ENCODE data around the gene TMED7.

TMED7 gene

DNA sequence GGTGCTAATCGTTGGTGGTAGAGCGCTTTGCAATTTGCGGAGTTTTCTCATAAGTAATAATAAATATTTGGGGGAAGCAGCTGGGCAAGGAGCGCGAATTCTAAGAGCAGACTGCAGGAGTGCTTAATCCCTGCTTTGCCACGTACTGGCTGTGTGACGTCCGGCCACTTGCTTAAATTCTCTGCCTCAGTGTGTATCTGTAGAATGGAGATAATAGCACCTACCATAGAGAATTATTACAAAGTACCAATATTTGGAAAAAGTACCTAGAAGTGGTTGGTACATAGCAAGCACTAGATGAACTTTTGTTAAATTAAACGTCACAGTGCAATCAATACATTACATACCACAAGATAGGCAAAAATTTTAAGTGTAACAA lies 598 bp upstream of the TMED7 start:
- no peak for DNase-seq

DNA sequence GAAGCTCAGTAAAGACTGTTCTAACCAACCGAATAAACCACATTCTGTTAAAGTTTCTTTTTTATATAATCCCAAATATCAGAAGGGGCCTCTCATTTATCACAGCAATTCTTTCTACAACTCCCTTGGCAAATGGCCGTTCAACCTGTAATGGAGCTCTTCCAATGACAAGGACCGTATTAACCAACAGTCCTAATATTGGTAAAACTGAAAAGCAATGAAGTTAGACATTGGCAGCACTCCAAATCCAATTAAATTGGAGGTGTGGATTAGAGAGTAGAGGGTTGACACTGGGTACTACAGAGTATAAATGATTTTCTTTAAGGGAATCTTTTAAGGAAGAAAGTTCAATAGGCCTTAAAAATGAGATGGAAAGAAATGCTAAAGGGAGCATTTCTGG lies 842 bp downstream of the TMED7 start:
- DNase-seq: no peak

DNA sequence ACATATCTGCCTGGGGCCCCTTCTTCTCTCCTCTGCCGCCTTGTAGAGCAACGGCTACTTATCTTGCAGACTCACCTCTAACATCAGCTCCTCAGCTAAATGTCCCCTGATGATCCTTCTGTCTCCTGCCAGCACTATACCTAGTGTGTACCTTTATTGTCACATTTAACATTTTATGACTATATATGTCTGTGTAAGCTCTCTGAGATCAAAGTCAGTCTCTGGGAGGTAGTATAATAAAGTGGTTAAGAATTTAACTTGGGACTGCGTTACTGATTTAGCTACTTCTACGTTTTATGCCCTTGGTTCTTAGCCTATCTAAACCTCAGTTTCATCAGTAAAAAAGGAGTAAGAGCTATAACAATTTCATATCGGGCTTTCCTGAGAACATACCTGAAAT lies 2.2 kb downstream of the TMED7 start:
- DNase-seq: no peak

DNA sequence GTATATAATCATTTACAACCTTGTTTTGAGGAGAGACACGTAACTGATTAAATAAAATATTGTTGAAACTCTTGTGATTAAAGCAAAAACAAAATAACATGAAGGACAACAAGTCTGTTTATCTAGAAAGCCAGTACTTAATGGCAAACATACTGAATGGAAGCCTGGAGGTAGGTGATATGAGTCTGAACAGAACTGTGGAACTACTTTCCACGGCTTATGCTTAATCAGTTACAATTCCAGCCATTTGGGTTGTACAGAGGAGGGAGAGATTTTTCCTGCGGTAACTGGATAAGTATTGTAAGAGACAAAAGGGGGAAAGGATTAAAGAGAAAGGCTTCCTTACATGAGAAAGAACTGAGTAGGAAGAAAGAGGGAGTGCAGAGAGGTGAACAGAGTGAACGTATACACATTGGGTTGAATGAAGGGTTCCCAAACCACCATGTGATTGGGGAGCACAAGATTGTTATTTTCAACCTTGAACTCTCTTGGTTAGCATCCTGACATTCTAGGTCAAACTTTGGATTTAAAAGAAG lies 4.4 kb downstream of the TMED7 start:
- no peak for DNase-seq

DNA sequence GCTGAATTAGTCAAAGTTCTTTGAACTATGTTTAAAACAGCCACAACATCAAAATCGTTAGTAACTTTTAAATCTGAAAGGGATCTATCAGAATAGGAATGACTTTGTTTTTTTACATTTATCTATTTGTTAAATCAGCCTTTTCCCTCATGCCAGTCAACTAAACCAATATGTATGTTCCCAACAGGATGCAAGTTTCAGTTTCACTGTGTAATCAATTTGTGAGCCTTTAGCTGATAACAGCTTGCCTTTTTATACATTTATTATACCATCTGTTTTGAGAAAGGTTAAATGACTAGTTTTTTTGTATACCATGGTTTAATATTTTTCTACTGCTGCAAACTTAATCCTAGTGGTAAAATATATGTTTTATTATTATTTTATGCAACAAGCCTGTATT lies 8.9 kb downstream of the TMED7 start:
- no peak for DNase-seq

DNA sequence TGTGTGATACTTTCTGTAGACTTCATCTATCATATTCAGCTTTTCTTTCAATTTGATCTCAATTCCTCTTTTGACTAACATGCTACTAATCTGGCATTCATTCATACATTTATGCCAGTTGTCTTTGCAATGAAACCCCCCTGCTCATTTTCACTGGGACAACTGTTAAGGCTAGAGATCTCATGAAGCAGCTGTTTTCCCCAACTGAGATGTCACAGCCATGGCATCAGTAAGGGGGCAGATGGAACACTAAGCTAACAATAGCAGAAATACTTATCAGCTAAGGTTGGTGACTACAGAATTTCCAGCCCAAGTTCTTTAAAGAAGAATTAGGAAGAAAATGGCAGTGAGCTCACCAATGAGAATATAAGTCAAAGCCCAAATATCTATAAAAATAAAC lies 9.4 kb downstream of the TMED7 start:
- no peak for DNase-seq

DNA sequence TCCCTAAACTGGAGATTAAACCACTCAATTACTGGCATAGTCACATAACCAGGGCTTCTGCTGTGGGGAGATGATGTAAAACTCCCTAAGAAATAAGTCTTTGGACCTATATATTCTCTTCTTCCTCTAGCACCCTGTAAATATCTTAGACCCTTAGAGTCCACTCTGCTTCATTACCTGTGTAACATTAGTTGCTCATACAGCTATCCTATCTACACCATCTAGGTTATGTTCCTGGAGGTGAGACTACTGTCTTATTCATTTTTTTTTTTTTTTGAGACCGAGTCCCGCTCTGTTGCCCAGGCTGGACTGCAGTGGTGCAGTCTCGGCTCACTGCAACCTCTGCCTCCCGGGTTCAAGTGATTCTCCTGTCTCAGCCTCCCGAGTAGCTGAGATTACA lies 14.0 kb downstream of the TMED7 start:
- no peak for DNase-seq

DNA sequence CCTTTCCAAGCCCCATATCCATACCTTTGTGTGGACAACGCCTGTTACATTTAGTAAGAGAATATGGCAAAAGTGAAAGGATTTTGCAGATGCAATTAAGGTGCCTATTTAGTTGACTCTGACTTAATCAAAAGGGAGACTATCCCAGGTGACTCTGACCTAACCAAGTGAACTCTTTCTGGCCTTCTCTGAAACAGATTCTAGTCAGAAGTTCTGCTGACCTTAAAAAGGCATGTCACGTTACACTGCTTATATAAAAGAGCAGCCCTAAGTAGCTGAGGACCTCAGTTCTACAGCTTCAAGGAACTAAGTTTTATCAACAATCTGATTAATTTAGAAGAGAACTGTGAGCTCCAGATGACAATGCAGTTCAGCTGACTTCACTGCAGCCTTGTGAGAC lies 17.9 kb downstream of the TMED7 start:
- DNase-seq: no peak

DNA sequence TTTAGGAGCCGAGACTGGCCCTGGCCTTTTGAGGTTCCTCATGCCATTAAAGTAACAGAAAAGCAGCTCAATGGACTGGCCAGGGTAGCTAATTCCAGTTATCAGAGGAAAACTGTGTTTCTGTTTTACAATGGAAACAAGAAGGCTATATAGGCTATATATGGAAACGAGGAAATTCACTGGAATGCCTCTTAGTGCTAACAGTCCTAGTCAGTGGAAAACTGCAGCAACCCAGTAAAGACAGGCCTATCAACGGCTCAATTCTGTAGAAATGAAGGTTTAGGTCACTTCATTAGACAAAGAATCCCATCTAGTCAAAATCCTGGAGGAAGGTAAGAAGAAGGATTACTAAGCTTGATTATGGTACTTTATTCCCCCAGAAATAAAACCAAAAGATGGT lies 20.4 kb downstream of the TMED7 start:
- no peak for DNase-seq

DNA sequence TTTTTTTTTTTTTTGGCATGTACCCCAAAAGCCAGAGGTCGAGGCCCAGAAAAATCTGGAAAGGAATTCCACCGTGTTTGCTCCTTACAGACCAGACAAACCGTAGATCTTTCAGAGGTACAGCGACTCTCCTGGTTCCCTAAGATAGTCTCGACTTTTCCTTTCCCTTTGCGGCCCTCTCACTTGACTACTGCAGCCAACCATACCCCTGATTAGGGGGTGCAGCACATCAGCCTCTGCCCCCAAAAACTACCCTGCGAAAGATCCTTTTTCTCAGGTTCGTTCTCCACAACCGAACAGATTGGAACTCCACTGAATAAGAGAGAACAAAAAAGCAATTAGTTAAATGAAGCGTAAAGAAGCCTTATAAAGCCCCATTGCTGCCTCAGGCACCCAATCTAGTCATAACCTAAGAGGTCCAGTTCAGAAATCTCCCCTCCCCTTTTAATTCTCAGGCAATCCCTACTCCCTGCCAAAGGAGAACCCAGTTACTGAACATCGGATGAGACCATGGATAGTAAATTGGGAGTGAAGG lies 23.2 kb downstream of the TMED7 start:
- peak; percentile 26 to 44 for DNase-seq

DNA sequence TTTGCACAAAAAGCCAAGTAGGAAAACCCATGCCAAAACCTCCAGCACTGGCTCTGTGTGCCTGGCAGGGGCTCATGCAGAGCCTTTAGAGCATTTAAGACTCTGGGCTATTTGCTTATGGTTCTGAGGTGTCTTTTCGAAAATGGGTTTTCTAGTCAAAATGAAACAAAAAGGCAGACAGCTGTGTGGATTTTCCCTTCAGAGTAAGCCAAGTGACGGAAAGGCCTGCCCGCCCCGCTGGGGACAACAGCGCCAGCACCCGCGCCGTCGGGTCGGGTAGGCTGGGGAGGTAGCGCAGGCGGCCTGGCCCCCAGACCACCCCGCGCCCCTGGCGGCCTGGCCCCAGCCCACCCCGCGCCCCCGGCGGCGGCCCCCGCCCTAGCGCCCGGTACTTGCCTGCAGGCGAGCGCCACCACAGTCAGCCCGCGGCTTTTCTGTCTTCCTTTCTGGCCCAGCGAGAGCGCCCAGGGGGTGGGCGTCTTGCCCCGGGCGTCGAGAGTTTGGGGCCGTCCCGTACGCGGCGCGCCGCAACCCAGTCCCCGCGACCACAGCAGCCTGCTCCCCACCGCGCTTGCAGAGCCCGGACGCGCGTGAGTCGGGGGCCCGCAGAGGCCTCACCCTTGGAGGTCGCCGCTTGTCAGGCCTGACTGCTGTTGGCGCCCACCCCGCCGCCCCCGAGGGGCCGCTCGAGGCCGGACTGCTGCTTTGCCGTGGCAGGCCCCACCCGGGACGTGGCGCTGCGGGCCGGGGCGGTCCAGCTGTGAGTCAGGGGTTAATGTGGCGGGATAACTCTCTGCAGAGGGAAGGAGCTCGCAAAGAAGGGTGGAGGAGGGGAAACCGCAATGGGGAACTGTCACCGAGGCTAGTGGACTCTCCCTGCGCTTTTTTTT lies 23.9 kb downstream of the TMED7 start, which contains the start of gene TICAM2:
TICAM2 (minus strand) TSS at position 779 of the 890 bp plus-strand sequence. CDS start 21,223 bp downstream, outside the sequence.
- peak in 1 of 2 experiments; percentile 35 for DNase-seq

DNA sequence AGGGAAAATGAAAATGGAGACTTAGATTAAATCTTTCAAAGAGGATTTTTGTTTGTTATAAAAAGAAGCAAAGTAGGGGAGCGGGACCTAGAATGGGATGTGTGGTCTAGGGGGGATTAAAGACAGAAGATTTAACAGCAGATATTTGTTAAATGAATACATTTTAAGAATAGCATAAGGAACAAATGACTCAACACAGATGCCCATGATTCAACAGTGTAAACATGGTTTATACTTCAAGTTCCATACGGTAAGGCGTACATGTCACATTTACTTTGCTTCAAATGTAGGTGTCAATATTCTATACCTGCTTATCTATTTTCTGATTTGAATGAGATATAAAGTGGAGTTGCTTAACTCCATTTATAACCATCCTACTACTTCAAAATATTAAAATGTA lies 25.1 kb downstream of the TMED7 start:
- no peak for DNase-seq

DNA sequence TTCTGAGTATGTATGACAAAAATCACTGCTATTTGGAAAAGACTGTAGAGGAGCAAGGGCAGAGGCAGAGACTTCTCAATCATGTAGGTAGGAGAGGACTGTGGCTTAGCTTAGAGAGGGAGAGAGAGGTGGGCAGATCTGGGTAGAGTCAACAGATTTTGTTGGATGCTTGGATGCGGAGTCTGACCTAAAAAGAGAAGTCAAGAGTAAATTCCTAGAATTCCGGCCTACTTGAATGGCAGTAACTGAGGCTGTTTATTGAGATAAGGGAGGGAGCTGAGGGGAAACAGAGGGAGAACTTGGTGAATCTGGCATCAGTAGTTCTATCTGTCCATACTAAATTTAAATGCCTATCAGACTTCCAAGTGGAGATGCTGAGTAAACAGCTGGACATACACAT lies 25.9 kb downstream of the TMED7 start:
- no peak for DNase-seq

DNA sequence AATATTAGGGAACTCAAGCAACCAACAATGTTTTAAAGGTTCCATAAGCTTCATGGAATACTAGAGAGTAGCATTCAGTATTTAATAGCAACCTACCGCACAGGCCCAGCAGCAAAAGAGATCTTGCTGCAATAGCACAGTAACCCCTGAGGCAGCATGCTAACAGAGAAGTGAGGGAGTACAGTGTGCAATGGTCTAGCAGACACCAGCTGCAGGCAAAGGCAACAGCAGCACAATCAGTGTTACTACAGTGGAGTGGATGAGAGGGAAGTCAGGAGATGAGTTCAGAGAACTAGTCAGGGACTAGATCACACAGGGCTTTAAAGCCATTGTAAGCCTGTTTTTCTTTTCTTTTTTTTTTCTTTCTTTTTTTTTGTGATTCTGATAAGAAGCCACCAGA lies 26.3 kb downstream of the TMED7 start:
- no peak for DNase-seq

DNA sequence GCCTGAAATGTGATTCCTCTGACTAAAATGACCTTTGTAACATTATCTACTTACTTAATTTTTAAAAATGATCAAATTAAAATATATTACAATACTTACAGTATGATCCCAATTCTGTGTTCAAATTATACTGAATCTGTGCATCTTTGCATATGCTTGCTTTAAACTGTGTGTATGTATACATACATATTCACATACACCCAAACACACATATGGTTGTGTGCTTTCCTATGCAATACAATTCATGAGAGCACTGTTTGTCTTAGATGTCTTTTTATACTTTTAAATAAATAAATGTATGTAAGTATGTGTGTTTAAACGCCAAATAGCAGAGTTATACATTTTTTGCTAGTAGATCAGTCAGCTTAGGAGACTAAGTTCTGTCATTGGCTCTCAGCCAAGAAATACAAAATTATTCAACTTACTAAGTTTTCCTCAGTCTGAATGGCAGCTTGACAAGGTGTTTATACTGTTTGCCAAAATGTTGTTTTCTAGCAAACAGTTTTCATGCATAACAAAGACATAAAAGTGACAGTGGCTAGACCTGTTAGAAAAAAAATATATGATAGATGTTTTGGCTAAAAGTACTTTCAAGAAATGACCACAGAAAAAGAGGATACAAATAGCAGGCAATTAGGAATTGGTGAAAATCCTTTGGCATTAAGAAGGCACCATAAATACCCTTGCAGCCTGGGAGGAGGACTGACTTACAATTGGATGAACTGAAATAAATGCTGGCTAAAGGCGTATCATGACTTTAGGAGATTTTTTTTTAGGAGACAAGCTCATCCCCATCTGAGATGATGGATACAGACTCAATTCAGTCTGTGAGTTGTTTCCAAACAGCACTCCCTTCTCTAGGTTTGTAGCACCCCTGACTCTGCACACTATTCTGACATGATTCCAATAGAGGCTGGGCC lies 31.4 kb downstream of the TMED7 start:
- DNase-seq: no peak

DNA sequence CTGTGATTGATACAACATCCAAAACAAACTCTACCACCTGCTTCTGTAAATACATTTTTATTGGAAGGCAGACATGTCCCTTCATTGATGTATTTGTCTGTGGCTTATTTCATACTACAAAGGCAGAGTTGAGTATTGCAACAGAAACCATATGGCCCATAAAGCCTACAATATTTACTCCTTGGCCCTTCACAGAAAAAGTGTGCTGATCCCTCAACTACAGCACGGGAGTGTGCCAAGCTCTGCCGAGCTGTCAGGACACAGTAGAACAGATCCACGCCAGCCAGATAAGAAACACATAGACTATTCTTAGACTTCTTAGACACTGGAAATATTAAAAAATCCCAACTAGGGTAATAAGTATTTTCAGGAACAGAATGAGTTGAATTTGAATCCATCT lies 36.8 kb downstream of the TMED7 start:
- no peak for DNase-seq

DNA sequence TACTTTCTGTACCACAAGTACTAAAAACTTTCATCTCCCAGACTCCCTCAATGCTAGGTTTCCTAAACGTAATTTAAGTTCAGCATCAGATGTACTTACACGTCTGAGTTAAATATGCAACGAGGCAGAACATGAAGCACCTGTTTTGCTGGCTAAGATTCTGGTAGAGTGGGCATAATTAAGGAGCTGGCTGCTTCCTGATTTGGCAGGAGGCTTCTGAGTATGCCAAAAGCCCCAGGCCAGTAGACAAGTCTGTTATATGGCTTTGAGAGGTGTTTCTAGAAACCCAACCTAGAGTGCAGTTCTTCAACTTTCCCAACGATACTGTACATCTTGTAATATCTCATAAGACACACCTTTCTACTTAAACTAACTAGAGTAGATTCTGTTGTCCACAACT lies 37.2 kb downstream of the TMED7 start:
- no peak for DNase-seq

DNA sequence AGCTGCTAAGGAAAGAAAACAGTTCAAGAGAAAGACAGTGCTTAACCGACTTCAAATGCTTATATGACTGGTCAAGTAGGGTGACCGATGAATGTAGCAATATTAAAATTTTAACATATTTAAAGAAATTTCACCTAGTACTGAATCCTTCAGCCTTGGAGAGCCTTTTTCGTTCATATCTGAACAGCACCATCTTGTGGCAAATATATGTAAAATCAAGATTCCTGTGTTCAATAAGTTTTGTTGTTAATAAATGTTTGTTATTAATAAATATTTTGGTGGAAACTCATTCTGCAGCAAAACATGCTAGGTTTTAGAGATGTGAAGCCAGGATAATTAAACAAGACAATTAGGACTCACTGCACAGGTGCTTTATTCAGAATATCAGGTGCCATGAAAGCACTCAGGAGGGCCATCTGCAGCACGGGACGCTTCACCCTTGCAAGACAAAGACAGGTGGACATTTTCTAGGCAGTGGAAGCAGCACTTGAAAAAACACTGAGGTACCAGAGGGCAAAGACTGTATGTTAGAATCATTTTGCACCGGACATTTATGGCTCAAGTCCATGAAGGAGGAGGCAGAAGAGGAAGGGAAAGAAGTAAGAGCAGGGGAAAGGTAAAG lies 39.2 kb downstream of the TMED7 start:
- DNase-seq: peak in 1 of 2 experiments; percentile 8

DNA sequence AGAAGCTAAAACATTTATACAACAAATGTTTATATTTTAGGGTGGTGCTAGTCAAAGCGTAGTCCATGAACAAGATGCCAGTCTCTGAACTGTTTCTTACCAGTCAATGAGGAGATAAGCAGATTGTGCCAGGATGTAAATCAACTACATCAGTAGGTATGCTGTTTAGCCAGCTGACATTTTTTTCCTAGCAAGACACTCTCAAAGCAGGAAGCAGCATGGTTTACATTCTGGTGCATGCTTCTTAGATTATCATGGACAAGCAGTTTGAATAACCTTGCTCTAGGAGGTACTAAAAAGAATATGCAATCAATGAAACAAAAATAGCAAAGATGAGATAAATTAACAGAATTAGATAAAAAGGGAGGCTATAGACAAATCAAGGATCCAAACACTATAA lies 40.6 kb downstream of the TMED7 start:
- DNase-seq: no peak

DNA sequence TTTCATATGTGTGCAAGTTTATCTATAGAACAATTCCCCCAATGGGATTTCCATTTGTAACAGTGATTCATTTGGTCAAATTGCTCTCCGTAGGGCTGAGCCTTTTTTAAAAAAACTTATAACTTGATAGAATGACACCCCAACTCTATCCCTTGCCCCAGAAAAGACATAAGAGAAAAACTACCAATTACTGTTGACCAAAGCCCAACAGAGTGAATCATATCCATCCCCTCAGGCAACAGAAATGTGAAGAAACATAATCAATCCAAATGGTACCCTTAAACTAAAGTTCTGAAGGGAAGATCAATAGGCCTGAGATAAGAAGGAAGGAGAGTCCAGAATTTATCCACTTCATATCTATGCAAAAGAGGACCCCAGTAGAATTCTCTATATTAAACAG lies 41.3 kb downstream of the TMED7 start:
- DNase-seq: no peak

DNA sequence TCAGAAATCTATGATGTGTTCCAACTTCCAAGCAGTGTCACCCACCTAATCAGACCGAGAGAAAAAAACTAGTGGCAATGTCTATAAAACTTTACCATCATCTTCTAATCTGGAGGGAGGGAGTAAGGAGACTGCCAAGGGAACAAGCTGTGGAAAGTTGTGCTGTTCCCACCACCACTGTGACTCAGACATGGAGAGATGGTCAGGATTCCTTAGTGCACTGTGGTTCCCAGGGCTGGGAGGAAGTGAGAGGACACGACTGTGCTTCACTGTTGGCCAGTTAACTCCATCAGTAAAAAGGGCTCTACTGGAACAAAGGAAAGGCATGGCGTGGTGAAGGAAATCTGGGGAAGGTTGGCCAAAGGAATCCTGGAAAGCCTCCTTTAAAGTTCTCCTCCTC lies 42.4 kb downstream of the TMED7 start:
- no peak for DNase-seq

DNA sequence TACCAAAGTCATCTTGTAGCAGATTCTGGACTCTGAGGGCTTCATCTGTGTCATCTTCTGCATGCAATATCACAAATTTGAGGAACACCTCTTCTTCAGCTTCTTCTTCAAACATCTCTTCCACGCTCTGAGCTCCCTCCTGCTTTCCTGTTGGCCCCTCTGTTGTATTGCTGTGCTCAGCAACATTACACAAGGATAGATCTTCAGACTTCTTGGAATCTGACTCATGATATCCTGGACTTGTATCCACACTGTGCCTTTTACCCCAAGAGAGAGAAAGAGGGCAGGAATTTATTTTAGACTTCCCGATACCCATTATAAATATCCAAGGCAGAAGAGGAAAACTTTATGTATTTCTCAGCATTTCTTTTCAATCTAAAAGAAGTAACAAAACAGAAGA lies 44.9 kb downstream of the TMED7 start:
- no peak for DNase-seq

DNA sequence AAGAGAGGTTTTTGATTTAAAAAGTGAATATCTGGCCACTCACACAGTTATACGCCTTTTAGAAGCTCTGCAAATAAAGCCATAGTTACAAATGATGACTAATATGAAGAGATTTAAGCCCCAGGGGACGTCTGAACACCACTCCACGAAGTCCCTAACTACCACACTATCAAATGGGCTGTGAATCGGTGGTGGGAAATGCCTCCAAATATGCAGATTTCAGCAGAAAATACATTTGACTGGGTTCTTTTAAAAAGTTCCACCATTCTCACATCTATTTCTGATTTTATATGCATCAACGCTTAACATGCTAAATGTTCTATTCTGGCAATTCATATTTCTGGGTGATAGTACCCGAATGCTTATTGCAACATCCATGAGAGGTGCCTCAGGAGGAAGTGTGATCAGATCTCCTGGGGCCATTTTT lies 46.1 kb downstream of the TMED7 start:
- DNase-seq: no peak
